ENCODE data around the gene UBAP2.

Gene UBAP2

GRCh38 chr9:34016149-34016548 lies 32.5 kb downstream of the UBAP2 start:
- H3K9ac ChIP-seq (ENCODE audit: low read depth, low read length), result no peak overlapping the region
- no peaks in the 10 kb centered on the region for H3K4me1 ChIP-seq (ENCODE audit: insufficient read depth, low read length)
- 100% methylated on average over 2 of the region's 4 CpGs for WGBS
- H3K4me3 ChIP-seq (ENCODE audit: low read length), result no peak overlapping the region
- no peaks in the 10 kb centered on the region for H3K27me3 ChIP-seq (ENCODE audit: insufficient read depth, low read length)
- H3K9me3 ChIP-seq (ENCODE audit: insufficient read depth, low read depth, low read length), result no peaks in the 10 kb centered on the region
- H3K27ac ChIP-seq (ENCODE audit: low read depth, low read length), result no peak overlapping the region
- H3K36me3 ChIP-seq (ENCODE audit: insufficient read depth, low read length), result peaks cover 52% of the 10 kb centered on the region

GRCh38 chr9:34010979-34011378 lies 37.7 kb downstream of the UBAP2 start:
- H3K9ac ChIP-seq (ENCODE audit: low read depth, low read length), result no peak overlapping the region
- WGBS, result 93% methylated on average over 4 of the region's 4 CpGs
- no peaks in the 10 kb centered on the region for H3K4me1 ChIP-seq (ENCODE audit: insufficient read depth, low read length)
- no peak overlapping the region for H3K27ac ChIP-seq (ENCODE audit: low read depth, low read length)
- no peaks in the 10 kb centered on the region for H3K9me3 ChIP-seq (ENCODE audit: insufficient read depth, low read depth, low read length)
- H3K36me3 ChIP-seq (ENCODE audit: insufficient read depth, low read length), result peaks cover 83% of the 10 kb centered on the region
- H3K4me3 ChIP-seq (ENCODE audit: low read length), result no peak overlapping the region
- H3K27me3 ChIP-seq (ENCODE audit: insufficient read depth, low read length), result no peaks in the 10 kb centered on the region

- no peak overlapping the region for H3K9ac ChIP-seq (ENCODE audit: low read depth, low read length)
- no peak overlapping the region for H3K4me3 ChIP-seq (ENCODE audit: low read length)
- H3K27ac ChIP-seq (ENCODE audit: low read depth, low read length), result no peak overlapping the region
- WGBS, result 95% methylated on average over 2 of the region's 2 CpGs
- no peaks in the 10 kb centered on the region for H3K27me3 ChIP-seq (ENCODE audit: insufficient read depth, low read length)
- no peaks in the 10 kb centered on the region for H3K9me3 ChIP-seq (ENCODE audit: insufficient read depth, low read depth, low read length)
- H3K4me1 ChIP-seq (ENCODE audit: insufficient read depth, low read length), result no peaks in the 10 kb centered on the region
- H3K36me3 ChIP-seq (ENCODE audit: insufficient read depth, low read length), result peaks cover 70% of the 10 kb centered on the region
Measured at GRCh38 chr9:34001951-34002350, 46.7 kb downstream of the UBAP2 start.

- H3K4me3 ChIP-seq (ENCODE audit: low read length), result no peak overlapping the region
- no peak overlapping the region for H3K27ac ChIP-seq (ENCODE audit: low read depth, low read length)
- H3K36me3 ChIP-seq (ENCODE audit: insufficient read depth, low read length), result peaks cover 70% of the 10 kb centered on the region
- 98% methylated on average over 3 of the region's 3 CpGs for WGBS
- no peak overlapping the region for H3K9ac ChIP-seq (ENCODE audit: low read depth, low read length)
- no peaks in the 10 kb centered on the region for H3K4me1 ChIP-seq (ENCODE audit: insufficient read depth, low read length)
- no peaks in the 10 kb centered on the region for H3K9me3 ChIP-seq (ENCODE audit: insufficient read depth, low read depth, low read length)
- H3K27me3 ChIP-seq (ENCODE audit: insufficient read depth, low read length), result no peaks in the 10 kb centered on the region
Measured at GRCh38 chr9:34001298-34001697, 47.4 kb downstream of the UBAP2 start.

- Histone ChIP-seq H3K36me3 (ENCODE audit: insufficient read depth, low read length) (peaks cover 70% of the 10 kb centered on the region), H3K9me3 (ENCODE audit: insufficient read depth, low read depth, low read length) (no peaks in the 10 kb centered on the region), H3K4me3 (ENCODE audit: low read length) (no peak overlapping the region), H3K9ac (ENCODE audit: low read depth, low read length) (no peak overlapping the region), H3K27me3 (ENCODE audit: insufficient read depth, low read length) (no peaks in the 10 kb centered on the region), H3K4me1 (ENCODE audit: insufficient read depth, low read length) (no peaks in the 10 kb centered on the region), H3K27ac (ENCODE audit: low read depth, low read length) (no peak overlapping the region)
Measured at GRCh38 chr9:33995449-33995848, 53.2 kb downstream of the UBAP2 start.

GRCh38 chr9:33993104-33993503 lies 55.6 kb downstream of the UBAP2 start:
- no peak overlapping the region for H3K27ac ChIP-seq (ENCODE audit: low read depth, low read length)
- H3K27me3 ChIP-seq (ENCODE audit: insufficient read depth, low read length), result no peaks in the 10 kb centered on the region
- peaks cover 67% of the 10 kb centered on the region for H3K36me3 ChIP-seq (ENCODE audit: insufficient read depth, low read length)

GRCh38 chr9:33992632-33993031 lies 56.1 kb downstream of the UBAP2 start:
- no peaks in the 10 kb centered on the region for H3K9me3 ChIP-seq (ENCODE audit: insufficient read depth, low read depth, low read length)
- peaks cover 67% of the 10 kb centered on the region for H3K36me3 ChIP-seq (ENCODE audit: insufficient read depth, low read length)
- H3K27me3 ChIP-seq (ENCODE audit: insufficient read depth, low read length), result no peaks in the 10 kb centered on the region
- no peak overlapping the region for H3K9ac ChIP-seq (ENCODE audit: low read depth, low read length)
- H3K27ac ChIP-seq (ENCODE audit: low read depth, low read length), result no peak overlapping the region
- no peaks in the 10 kb centered on the region for H3K4me1 ChIP-seq (ENCODE audit: insufficient read depth, low read length)
- H3K4me3 ChIP-seq (ENCODE audit: low read length), result no peak overlapping the region
- WGBS, result 93% methylated on average over 4 of the region's 4 CpGs

More at GRCh38 chr9:33993104-33993503, 55.6 kb downstream of the UBAP2 start:
- Histone ChIP-seq H3K4me1 (ENCODE audit: insufficient read depth, low read length) (no peaks in the 10 kb centered on the region), H3K9me3 (ENCODE audit: insufficient read depth, low read depth, low read length) (no peaks in the 10 kb centered on the region), H3K4me3 (ENCODE audit: low read length) (no peak overlapping the region), H3K9ac (ENCODE audit: low read depth, low read length) (no peak overlapping the region)
- 100% methylated on average over 1 of the region's 2 CpGs for WGBS

- Histone ChIP-seq H3K4me3 (ENCODE audit: low read length) (no peak overlapping the region), H3K27me3 (ENCODE audit: insufficient read depth, low read length) (no peaks in the 10 kb centered on the region), H3K9me3 (ENCODE audit: insufficient read depth, low read depth, low read length) (no peaks in the 10 kb centered on the region), H3K4me1 (ENCODE audit: insufficient read depth, low read length) (no peaks in the 10 kb centered on the region), H3K27ac (ENCODE audit: low read depth, low read length) (no peak overlapping the region), H3K36me3 (ENCODE audit: insufficient read depth, low read length) (peaks cover 77% of the 10 kb centered on the region), H3K9ac (ENCODE audit: low read depth, low read length) (no peak overlapping the region)
- 93% methylated on average over 5 of the region's 5 CpGs for WGBS
Measured at GRCh38 chr9:33988219-33988890, 60.3 kb downstream of the UBAP2 start.

- WGBS, result 95% methylated on average over 3 of the region's 3 CpGs
- H3K27me3 ChIP-seq (ENCODE audit: insufficient read depth, low read length), result no peaks in the 10 kb centered on the region
- H3K36me3 ChIP-seq (ENCODE audit: insufficient read depth, low read length), result peaks cover 63% of the 10 kb centered on the region
- no peak overlapping the region for H3K27ac ChIP-seq (ENCODE audit: low read depth, low read length)
- H3K4me3 ChIP-seq (ENCODE audit: low read length), result no peak overlapping the region
- H3K4me1 ChIP-seq (ENCODE audit: insufficient read depth, low read length), result no peaks in the 10 kb centered on the region
- no peak overlapping the region for H3K9ac ChIP-seq (ENCODE audit: low read depth, low read length)
- H3K9me3 ChIP-seq (ENCODE audit: insufficient read depth, low read depth, low read length), result no peaks in the 10 kb centered on the region
Measured at GRCh38 chr9:33976414-33976813, 72.3 kb downstream of the UBAP2 start.

GRCh38 chr9:33972698-33973097 lies 76.0 kb downstream of the UBAP2 start:
- no peaks in the 10 kb centered on the region for H3K4me1 ChIP-seq (ENCODE audit: insufficient read depth, low read length)
- no peak overlapping the region for H3K9ac ChIP-seq (ENCODE audit: low read depth, low read length)
- peaks cover 77% of the 10 kb centered on the region for H3K36me3 ChIP-seq (ENCODE audit: insufficient read depth, low read length)
- no peak overlapping the region for H3K4me3 ChIP-seq (ENCODE audit: low read length)
- WGBS, result 100% methylated on average over 2 of the region's 2 CpGs
- no peaks in the 10 kb centered on the region for H3K27me3 ChIP-seq (ENCODE audit: insufficient read depth, low read length)
- no peak overlapping the region for H3K27ac ChIP-seq (ENCODE audit: low read depth, low read length)
- no peaks in the 10 kb centered on the region for H3K9me3 ChIP-seq (ENCODE audit: insufficient read depth, low read depth, low read length)

- Histone ChIP-seq H3K36me3 (ENCODE audit: insufficient read depth, low read length) (peaks cover 84% of the 10 kb centered on the region), H3K27me3 (ENCODE audit: insufficient read depth, low read length) (no peaks in the 10 kb centered on the region), H3K9ac (ENCODE audit: low read depth, low read length) (no peak overlapping the region), H3K27ac (ENCODE audit: low read depth, low read length) (no peak overlapping the region), H3K9me3 (ENCODE audit: insufficient read depth, low read depth, low read length) (no peaks in the 10 kb centered on the region), H3K4me1 (ENCODE audit: insufficient read depth, low read length) (no peaks in the 10 kb centered on the region), H3K4me3 (ENCODE audit: low read length) (no peak overlapping the region)
- WGBS, result 93% methylated on average over 2 of the region's 2 CpGs
Measured at GRCh38 chr9:33964086-33964768, 84.5 kb downstream of the UBAP2 start.

Measured in HUES64 (cell line).